B cell (primary cell): ENCODE data around the gene HOXB9. TPM values are rescaled to one million over a fixed set of nuclear protein-coding genes. Genes with fewer than 3 reads are reported as not detected.

ENCODE experiments used
- ATAC-seq: fragments of 200-7000 bp; cut with Tn5 transposase; one replicate; pipeline ENCODE4 v1.10.0; 2021; ENCODE audit warnings: low read depth, mild to moderate bottlenecking, moderate number of reproducible peaks, moderate library complexity
- CTCF ChIA-PET: fragments of 350-600 bp; sonication (Branson Sonifier 250); formaldehyde crosslinking; loops from one replicate; lab custom pipeline; 2021; ENCODE audit warnings: antibody characterized with exemption, inconsistent platforms; lab: Charles Lee
- POLR2A ChIA-PET: fragments of 350-600 bp; sonication (Branson Sonifier 250); formaldehyde crosslinking; loops from one replicate; lab custom pipeline; 2021; ENCODE audit warnings: antibody characterized with exemption; lab: Charles Lee
- DNase-seq: peaks from one replicate; pipeline ENCODE4 v3.0.0; 2013
- H2AFZ ChIP-seq: 2 replicates; pipeline ENCODE4 v1.6.1; 2012; ENCODE audit warnings: mild to moderate bottlenecking, low read depth, low read length; ENCODE audit not compliant: insufficient read depth, poor library complexity, severe bottlenecking
- H3K27ac ChIP-seq, 2 donors: 1 replicate in 1 of 2; 2 replicates in 1 of 2; pipeline ENCODE4 v1.5.1; 2012 to 2013; ENCODE audit warnings: low read length in 2 of 2, mild to moderate bottlenecking in 2 of 2, moderate library complexity in 1 of 2
- H3K27me3 ChIP-seq, 4 experiments: fragments of 200-600 bp in 1 of 4; sonication (generic) in 1 of 4; replicated peaks in 1 of 4; 1 replicate in 2 of 4; 2 replicates in 2 of 4; pipeline versions ENCODE4 v1.6.1 to v1.7.0; 2013 to 2016; ENCODE audit warnings: low read length in 3 of 4, mild to moderate bottlenecking in 2 of 4, mixed read lengths in 1 of 4, moderate library complexity in 1 of 4; ENCODE audit not compliant: insufficient read depth in 4 of 4, control insufficient read depth in 3 of 4; ENCODE audit errors: control extremely low read depth in 1 of 4
- H3K36me3 ChIP-seq, 2 experiments: replicated peaks in 1 of 2; 1 replicate in 1 of 2; 2 replicates in 1 of 2; pipeline versions ENCODE4 v1.6.1 to v1.7.1; 2013; ENCODE audit warnings: low read length in 1 of 2; ENCODE audit not compliant: insufficient read depth in 2 of 2, control insufficient read depth in 1 of 2; ENCODE audit errors: control extremely low read depth in 1 of 2, extremely low read depth in 1 of 2
- H3K4me1 ChIP-seq, 2 donors: fragments of 200-600 bp in 1 of 2; sonication (generic) in 1 of 2; 1 replicate in 1 of 2; 2 replicates in 1 of 2; pipeline versions ENCODE4 v1.5.1 to v1.6.1; 2013 to 2017; ENCODE audit warnings: low read length in 2 of 2; ENCODE audit not compliant: control insufficient read depth in 2 of 2, insufficient read depth in 2 of 2
- H3K4me2 ChIP-seq: replicated peaks from 2 replicates; pipeline ENCODE3; 2012; ENCODE audit warnings: mild to moderate bottlenecking, low read depth, low read length; ENCODE audit not compliant: poor library complexity, severe bottlenecking
- H3K4me3 ChIP-seq, 5 experiments: fragments of 200-600 bp in 1 of 5; sonication (generic) in 1 of 5; 1 replicate in 3 of 5; 2 replicates in 2 of 5; pipeline versions ENCODE4 v1.5.1 to v1.7.0; 2011 to 2016; ENCODE audit warnings: low read length in 4 of 5, mild to moderate bottlenecking in 4 of 5, low read depth in 2 of 5, control low read depth in 1 of 5, moderate library complexity in 1 of 5; ENCODE audit not compliant: insufficient read depth in 1 of 5; ENCODE audit errors: control extremely low read depth in 1 of 5, extremely low read depth in 1 of 5
- H3K79me2 ChIP-seq: fragments of 200-600 bp; sonication (generic); one replicate; pipeline ENCODE4 v1.6.0; 2016; ENCODE audit warnings: low read length; ENCODE audit not compliant: control insufficient read depth, insufficient read depth
- H3K9ac ChIP-seq: fragments of 200-600 bp; sonication (generic); 2 replicates; pipeline ENCODE4 v1.6.1; 2017; ENCODE audit warnings: mild to moderate bottlenecking, low read length, moderate library complexity
- H3K9me3 ChIP-seq, 3 donors: one replicate each; pipeline versions ENCODE4 v1.6.1 to v1.7.1; 2013; ENCODE audit warnings: low read length in 2 of 3; ENCODE audit not compliant: control insufficient read depth in 2 of 3, insufficient read depth in 1 of 3; ENCODE audit errors: control extremely low read depth in 1 of 3
- H4K20me1 ChIP-seq: 2 replicates; pipeline ENCODE4 v1.6.0; 2012; ENCODE audit warnings: mild to moderate bottlenecking, low read length; ENCODE audit not compliant: insufficient read depth, control insufficient read depth, poor library complexity, severe bottlenecking
- H3K27ac Mint-ChIP-seq: one replicate; pipeline ENCODE4 v1.8.0; 2021; ENCODE audit warnings: mixed read lengths
- H3K27me3 Mint-ChIP-seq: one replicate; pipeline ENCODE4 v1.8.0; 2021; ENCODE audit warnings: mixed read lengths
- H3K4me1 Mint-ChIP-seq: one replicate; pipeline ENCODE4 v1.8.0; 2021; ENCODE audit warnings: mixed read lengths
- H3K4me3 Mint-ChIP-seq: one replicate; pipeline ENCODE4 v1.8.0; 2021; ENCODE audit warnings: mixed read lengths
- H3K9me3 Mint-ChIP-seq: one replicate; pipeline ENCODE4 v1.8.0; 2022; ENCODE audit warnings: mixed read lengths; ENCODE audit not compliant: insufficient read depth
- EZH2 ChIP-seq: IDR thresholded peaks from 2 replicates; pipeline ENCODE4 v1.6.1; 2012; ENCODE audit warnings: borderline replicate concordance, low read depth, mild to moderate bottlenecking, moderate library complexity, low read length; ENCODE audit not compliant: insufficient read depth, poor library complexity, severe bottlenecking
- WGBS: methylation state at CpG from one replicate; pipeline ENCODE4 v1.1.5; 2013; ENCODE audit warnings: missing lambda C conversion rate; ENCODE audit not compliant: insufficient coverage; 5-methylcytosine and 5-hydroxymethylcytosine counted together
- intact Hi-C: fragments of 100-400 bp; cut with micrococcal nuclease; formaldehyde crosslinking; loops from one replicate; pipeline ENCODE4 v1.10.0; 2022
- polyA plus RNA-seq: library from polyadenylated mRNA; depleted of rRNA; stranded (reverse); fragments of >200 nt; gene quantifications from 2 replicates; pipeline ENCODE4 v1.2.3, GENCODE V29; 2012
- total RNA-seq, 2 donors: library from RNA; stranded (reverse); fragments of 120-200 nt in 1 of 2; gene quantifications; 1 replicate in 1 of 2; 2 replicates in 1 of 2; pipeline versions ENCODE4 v1.2.3 to v1.2.4, GENCODE V29; 2013 to 2022
- TF ChIP-seq, protein P1 (sequence below): fragments of 200-600 bp; IDR thresholded peaks from one replicate; pipeline ENCODE4 v1.8.0; 2022; ENCODE audit warnings: antibody characterized with exemption, mild to moderate bottlenecking

The HOXB9 gene
- total and polyA plus RNA-seq, 2 donors (not counting 1 experiment from before 2014, with no cell fraction given) = 0.07 TPM; not detected in 1

DNA sequence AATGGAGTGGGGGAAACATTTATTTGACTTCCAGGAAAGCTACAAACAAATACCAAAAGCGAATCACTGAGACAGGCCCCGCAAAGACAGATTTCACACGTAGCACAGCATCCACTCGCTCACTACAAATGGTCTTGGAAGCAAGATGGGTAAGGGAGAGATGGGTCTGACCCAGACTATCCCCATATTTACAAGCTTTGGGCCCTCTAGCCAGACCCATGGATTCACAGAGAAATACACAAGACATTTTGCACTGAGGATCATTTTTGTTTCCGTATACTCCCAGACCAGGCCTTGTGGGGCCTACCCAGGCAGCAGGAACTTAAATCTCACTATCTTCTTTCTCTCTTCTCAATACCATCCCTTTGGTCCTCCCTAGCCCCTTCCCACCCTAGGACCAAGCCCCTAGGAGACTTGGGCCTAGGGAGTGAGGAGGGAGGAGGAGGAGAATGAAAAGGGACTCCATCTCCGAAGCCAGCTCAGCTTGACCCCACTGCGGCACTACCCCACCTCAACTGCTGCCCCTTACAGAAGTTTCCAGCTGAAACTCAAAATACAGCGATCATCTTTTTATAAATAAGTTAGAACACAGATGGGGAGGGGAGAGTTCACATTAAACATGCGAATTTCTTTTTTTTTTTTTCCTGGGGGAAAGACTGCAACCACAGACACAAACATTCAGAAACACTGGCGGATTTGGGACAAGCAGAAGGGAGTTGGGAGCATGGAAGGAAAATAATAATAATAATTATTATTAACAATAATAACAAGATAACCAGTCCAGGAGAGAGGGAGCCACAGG is 34.7 kb downstream of the HOXB9 start:
- DNase-seq (peak; percentile 19), ATAC-seq (no peak)
- H3K9me3 Mint-ChIP-seq = no peaks in the 10 kb centered on the region
- H3K27me3 Mint-ChIP-seq = peaks cover 90% of the 10 kb centered on the region
- Histone ChIP-seq H3K9ac (no peak overlapping the region), H3K27ac (no peak overlapping the region), H3K4me2 (no peak overlapping the region), H3K27me3 (peaks cover 0 to 99% (median 84%) of the 10 kb centered on the region in 4 experiments), H4K20me1 (no peaks in the 10 kb centered on the region), H3K79me2 (no peaks in the 10 kb centered on the region), H3K9me3 (peaks cover 0 to 12% (median 0%) of the 10 kb centered on the region in 3 donors), H3K4me3 (no peak overlapping the region), H3K4me1 (peaks cover 46 to 56% of the 10 kb centered on the region in 2 donors), H3K36me3 (no peaks in the 10 kb centered on the region), H2AFZ (no peak overlapping the region)
- peak overlapping the region; percentile 53 for H3K4me3 Mint-ChIP-seq
- CTCF ChIA-PET = interaction anchor here (0.7 to 5.6 kb wide), 10 partner anchors 16 to 283 kb away, joined by 3 to 68 read pairs (median 5); no protein-coding TSS in a partner anchor
- H3K27ac Mint-ChIP-seq = peak overlapping the region; percentile 32
- WGBS = 80% methylated on average over 1 of the region's 10 CpGs
- TF ChIP-seq, protein P1, sequence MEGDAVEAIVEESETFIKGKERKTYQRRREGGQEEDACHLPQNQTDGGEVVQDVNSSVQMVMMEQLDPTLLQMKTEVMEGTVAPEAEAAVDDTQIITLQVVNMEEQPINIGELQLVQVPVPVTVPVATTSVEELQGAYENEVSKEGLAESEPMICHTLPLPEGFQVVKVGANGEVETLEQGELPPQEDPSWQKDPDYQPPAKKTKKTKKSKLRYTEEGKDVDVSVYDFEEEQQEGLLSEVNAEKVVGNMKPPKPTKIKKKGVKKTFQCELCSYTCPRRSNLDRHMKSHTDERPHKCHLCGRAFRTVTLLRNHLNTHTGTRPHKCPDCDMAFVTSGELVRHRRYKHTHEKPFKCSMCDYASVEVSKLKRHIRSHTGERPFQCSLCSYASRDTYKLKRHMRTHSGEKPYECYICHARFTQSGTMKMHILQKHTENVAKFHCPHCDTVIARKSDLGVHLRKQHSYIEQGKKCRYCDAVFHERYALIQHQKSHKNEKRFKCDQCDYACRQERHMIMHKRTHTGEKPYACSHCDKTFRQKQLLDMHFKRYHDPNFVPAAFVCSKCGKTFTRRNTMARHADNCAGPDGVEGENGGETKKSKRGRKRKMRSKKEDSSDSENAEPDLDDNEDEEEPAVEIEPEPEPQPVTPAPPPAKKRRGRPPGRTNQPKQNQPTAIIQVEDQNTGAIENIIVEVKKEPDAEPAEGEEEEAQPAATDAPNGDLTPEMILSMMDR = no peak
- no peak for TF ChIP-seq EZH2
- intact Hi-C loops = loop anchor here (2.0 kb wide), 2 partner anchors 13 to 255 kb away; partner anchors contain the start of gene HOXB4
- H3K4me1 Mint-ChIP-seq = peaks cover 36% of the 10 kb centered on the region
- POLR2A ChIA-PET = interaction anchor here (0.5 to 1.6 kb wide), 3 partner anchors 18 to 166 kb away, joined by 3 to 6 read pairs (median 4); no protein-coding TSS in a partner anchor
